Esophagus muscularis mucosa (tissue), 4 donors: ENCODE data around the gene TFCP2. TPM values are rescaled to one million over a fixed set of nuclear protein-coding genes. Genes with fewer than 3 reads are reported as not detected.
A peak's percentile ranks its signal among the peaks of the same experiment; 100 is the strongest.

Source experiments
- DNase-seq: peaks from one replicate; pipeline ENCODE4 v3.0.0-alpha.2; 2017; ENCODE audit errors: extremely low spot score
- H3K27ac ChIP-seq, 4 donors: fragments of 200-600 bp; sonication (generic); replicated peaks in 1 of 4; 1 replicate in 3 of 4; 2 replicates in 1 of 4; pipeline ENCODE4 v1.5.1; 2016 to 2019; ENCODE audit warnings: mild to moderate bottlenecking in 1 of 4
- H3K27me3 ChIP-seq, 4 donors: fragments of 200-600 bp; sonication (generic); one replicate each; pipeline versions ENCODE4 v1.5.1 to v1.6.0; 2016 to 2019
- H3K36me3 ChIP-seq, 4 donors: fragments of 200-600 bp; sonication (generic); one replicate each; pipeline ENCODE4 v1.5.1; 2016 to 2019
- H3K4me1 ChIP-seq, 4 donors: fragments of 200-600 bp; sonication (generic); one replicate each; pipeline ENCODE4 v1.5.1; 2016 to 2019
- H3K4me3 ChIP-seq, 4 donors: fragments of 200-600 bp; sonication (generic); 1 replicate in 2 of 4; 2 replicates in 2 of 4; pipeline ENCODE4 v1.5.1; 2016 to 2019; ENCODE audit warnings: mild to moderate bottlenecking in 4 of 4, moderate library complexity in 1 of 4
- H3K9me3 ChIP-seq, 4 donors: fragments of 200-600 bp; sonication (generic); 1 replicate in 3 of 4; 2 replicates in 1 of 4; pipeline ENCODE4 v1.5.1; 2016 to 2019
- EP300 ChIP-seq: sonication (generic); formaldehyde crosslinking; IDR thresholded peaks from one replicate; pipeline ENCODE4 v1.6.1; 2017; ENCODE audit warnings: antibody characterized with exemption
- POLR2A ChIP-seq: fragments of 450-650 bp; IDR thresholded peaks from one replicate; pipeline ENCODE4 v1.6.1; 2017; ENCODE audit warnings: antibody characterized with exemption, moderate library complexity, mild to moderate bottlenecking, low read depth
- POLR2AphosphoS5 ChIP-seq, 2 donors: sonication (generic); formaldehyde crosslinking; IDR thresholded peaks; one replicate each; pipeline ENCODE4 v1.6.1; 2017; ENCODE audit warnings: antibody characterized with exemption in 2 of 2
- WGBS: methylation state at CpG from one replicate; pipeline ENCODE4 v1.1.5; 2018; 5-methylcytosine and 5-hydroxymethylcytosine counted together
- intact Hi-C: fragments of 100-400 bp; cut with DNase I; formaldehyde crosslinking; loops from one replicate; pipeline ENCODE4 v1.15.1; 2023
- total RNA-seq, 4 donors: library from RNA; depleted of rRNA; stranded (reverse); fragments of >200 nt; gene quantifications; one replicate each; pipeline versions ENCODE4 v1.1.0 to v1.2.1, GENCODE V29; 2016
- TF ChIP-seq, protein P1 (sequence below), 3 experiments: fragments of 200-600 bp in 2 of 3; fragments of 450-650 bp in 1 of 3; sonication (generic) in 2 of 3; IDR thresholded peaks; one replicate each; pipeline ENCODE4 v1.5.1; 2017 to 2019; ENCODE audit warnings: antibody characterized with exemption in 3 of 3, mild to moderate bottlenecking in 2 of 3, moderate library complexity in 1 of 3

TFCP2 gene
- total RNA-seq, 4 donors from 2014 or later = 11.3 to 16.2 (median 15.2) TPM

DNA sequence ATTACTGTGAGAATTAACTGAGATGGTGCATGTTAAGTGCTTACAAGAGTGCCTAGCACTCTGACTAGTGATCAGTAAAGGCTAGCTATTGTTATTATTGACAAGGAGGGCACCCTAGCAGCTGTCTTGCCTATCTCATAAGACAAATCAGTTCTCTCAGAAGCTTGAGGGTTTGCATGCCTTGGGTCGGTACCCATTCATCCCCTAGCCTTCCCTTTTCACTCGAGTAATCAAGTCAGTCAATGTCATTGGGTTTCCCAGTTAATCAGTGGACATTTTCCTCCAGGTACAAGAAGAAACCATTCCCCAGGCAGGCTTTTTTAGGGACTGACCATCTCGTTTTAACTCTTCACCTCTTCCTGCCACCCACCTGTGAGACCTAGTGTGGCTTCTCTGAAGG is 10.4 kb upstream of the TFCP2 start:
- intact Hi-C loops = no loop called here
- Histone ChIP-seq H3K4me3 (no peak overlapping the region), H3K36me3 (peaks cover 0 to 1% (median 0%) of the 10 kb centered on the region in 4 donors), H3K27me3 (no peaks in the 10 kb centered on the region), H3K9me3 (no peaks in the 10 kb centered on the region), H3K4me1 (peaks cover 0 to 5% (median 2%) of the 10 kb centered on the region in 4 donors), H3K27ac (no peak overlapping the region)
- DNase-seq = no peak
- WGBS = 83% methylated on average over 3 of the region's 3 CpGs
- TF ChIP-seq POLR2A = no peak
- TF ChIP-seq, protein P1, sequence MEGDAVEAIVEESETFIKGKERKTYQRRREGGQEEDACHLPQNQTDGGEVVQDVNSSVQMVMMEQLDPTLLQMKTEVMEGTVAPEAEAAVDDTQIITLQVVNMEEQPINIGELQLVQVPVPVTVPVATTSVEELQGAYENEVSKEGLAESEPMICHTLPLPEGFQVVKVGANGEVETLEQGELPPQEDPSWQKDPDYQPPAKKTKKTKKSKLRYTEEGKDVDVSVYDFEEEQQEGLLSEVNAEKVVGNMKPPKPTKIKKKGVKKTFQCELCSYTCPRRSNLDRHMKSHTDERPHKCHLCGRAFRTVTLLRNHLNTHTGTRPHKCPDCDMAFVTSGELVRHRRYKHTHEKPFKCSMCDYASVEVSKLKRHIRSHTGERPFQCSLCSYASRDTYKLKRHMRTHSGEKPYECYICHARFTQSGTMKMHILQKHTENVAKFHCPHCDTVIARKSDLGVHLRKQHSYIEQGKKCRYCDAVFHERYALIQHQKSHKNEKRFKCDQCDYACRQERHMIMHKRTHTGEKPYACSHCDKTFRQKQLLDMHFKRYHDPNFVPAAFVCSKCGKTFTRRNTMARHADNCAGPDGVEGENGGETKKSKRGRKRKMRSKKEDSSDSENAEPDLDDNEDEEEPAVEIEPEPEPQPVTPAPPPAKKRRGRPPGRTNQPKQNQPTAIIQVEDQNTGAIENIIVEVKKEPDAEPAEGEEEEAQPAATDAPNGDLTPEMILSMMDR (IDR thresholded peaks at IDR 0.05) = no peak

DNA sequence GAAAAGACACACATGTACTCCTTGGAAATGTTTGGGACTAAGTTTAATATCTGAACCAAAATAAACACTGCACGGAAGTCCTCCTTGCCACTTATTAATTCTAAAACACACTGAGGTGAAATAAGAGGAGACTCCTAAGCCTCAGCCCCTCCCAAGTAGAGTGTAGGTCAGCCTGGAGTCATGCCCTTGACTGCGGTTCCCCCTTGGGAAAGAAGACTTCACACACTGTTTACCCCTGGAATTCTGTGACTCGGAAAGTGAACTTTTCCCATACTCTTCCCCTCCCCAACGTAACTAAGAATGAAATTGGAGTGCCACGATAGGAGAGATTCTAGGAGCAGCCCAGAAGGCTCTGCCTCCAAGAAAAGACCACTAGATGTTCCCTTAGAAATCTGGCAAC is 8.6 kb upstream of the TFCP2 start:
- no peak for DNase-seq
- 58% methylated on average over 5 of the region's 5 CpGs for WGBS
- Histone ChIP-seq H3K27ac (no peak overlapping the region), H3K27me3 (no peaks in the 10 kb centered on the region), H3K9me3 (no peaks in the 10 kb centered on the region), H3K4me1 (peaks cover 0 to 3% (median under 1%) of the 10 kb centered on the region in 4 donors), H3K36me3 (no peaks in the 10 kb centered on the region), H3K4me3 (no peak overlapping the region)
- TF ChIP-seq, protein P1 (IDR thresholded peaks at IDR 0.05) = no peak
- TF ChIP-seq EP300 (no peak), POLR2AphosphoS5 (IDR thresholded peaks at IDR 0.05) (no peak), POLR2A (no peak)
- intact Hi-C loops = no loop called here

DNA sequence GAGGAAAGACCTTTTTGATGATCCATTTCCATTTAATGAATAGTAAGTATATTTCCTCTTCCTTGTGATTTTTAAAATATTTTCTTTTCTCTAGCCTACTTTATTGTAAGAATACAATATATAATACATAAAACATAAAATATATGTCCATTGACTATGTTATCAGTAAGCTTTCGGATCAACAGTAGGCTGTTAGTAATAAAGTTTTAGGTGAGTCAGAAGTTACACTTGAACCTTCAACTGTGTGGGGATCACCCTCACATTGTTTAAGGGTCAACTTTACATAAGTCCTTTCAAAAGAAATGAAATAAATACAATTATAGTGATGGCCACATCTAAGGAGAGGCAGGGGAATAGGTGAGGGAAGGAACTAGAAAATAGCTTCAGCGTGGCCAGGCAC is 5.0 kb upstream of the TFCP2 start:
- H3K27ac ChIP-seq = no peak overlapping the region
- intact Hi-C loops = no loop called here
- WGBS = 87% methylated on average over 2 of the region's 2 CpGs
- no peaks in the 10 kb centered on the region for H3K9me3 ChIP-seq
- H3K27me3 ChIP-seq = no peaks in the 10 kb centered on the region
- no peak overlapping the region for H3K4me3 ChIP-seq
- no peaks in the 10 kb centered on the region for H3K36me3 ChIP-seq
- H3K4me1 ChIP-seq = peaks cover 0 to 7% (median 3%) of the 10 kb centered on the region in 4 donors
- no peak for TF ChIP-seq EP300
- no peak for DNase-seq

DNA sequence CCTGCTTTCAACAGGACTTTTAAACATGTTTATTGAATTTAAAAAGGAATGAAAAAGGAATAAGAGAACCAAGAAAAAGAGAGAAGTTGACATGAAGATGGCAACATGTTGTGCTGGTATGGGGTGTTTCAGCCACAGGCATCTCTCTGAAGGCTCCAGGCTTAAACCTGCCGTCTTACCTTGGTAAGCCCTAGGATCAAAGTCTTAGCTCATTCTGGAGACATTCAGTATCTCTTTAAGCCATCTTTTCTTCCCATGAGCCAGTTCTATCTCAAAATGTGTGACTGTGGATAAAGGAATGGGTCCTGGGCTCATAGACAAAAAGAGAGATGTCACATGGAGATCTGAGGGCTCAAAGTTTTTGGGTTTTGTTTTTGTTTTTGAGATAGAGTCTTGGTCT is 1.6 kb upstream of the TFCP2 start:
- Histone ChIP-seq H3K27ac (no peak overlapping the region), H3K27me3 (no peaks in the 10 kb centered on the region), H3K4me3 (no peak overlapping the region), H3K4me1 (peaks cover 15 to 30% (median 27%) of the 10 kb centered on the region in 4 donors), H3K9me3 (no peaks in the 10 kb centered on the region), H3K36me3 (no peaks in the 10 kb centered on the region)
- WGBS = 89% methylated on average over 1 of the region's 1 CpG
- intact Hi-C loops = loop anchor here (5.0 kb wide), 2 partner anchors 43 to 63 kb away; partner anchors contain the start of genes DAZAP2 and POU6F1
- no peak for TF ChIP-seq EP300
- TF ChIP-seq, protein P1 (IDR thresholded peaks at IDR 0.05) = no peak
- TF ChIP-seq POLR2AphosphoS5 (IDR thresholded peaks at IDR 0.05) = no peak
- TF ChIP-seq POLR2A = no peak
- no peak for DNase-seq

DNA sequence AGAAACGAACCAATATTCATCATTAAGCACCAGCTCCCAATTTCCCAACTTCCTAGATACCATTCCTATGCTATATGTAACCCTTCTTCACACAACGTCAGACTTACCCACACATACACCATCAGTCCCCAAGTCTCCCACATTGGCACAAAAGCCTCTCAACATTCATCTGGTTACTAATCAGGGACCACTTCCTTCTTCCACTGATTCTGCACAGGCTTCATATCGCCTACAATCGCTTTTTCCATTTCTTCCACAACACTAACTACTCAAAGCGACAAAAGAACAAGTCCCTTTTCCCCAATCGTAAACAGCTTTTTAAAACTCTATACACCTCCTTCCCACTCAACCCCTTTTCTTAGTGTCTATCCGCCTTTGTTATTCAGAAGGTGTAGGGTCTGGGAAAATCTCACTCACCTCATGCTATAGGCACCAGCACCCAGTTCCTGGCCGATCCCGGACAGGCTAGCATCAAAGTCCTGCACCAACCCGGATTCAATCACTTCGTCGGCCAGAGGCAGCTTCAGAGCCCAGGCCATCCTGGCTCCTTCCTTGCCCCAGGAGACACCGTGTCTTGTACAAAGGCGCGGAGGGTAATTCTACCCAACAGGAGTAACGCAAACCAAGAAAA is 936 bp downstream of the TFCP2 start:
- H3K4me3 ChIP-seq = peak overlapping the region; percentile 64 to 90 (median 74)
- peaks cover 15 to 37% (median 29%) of the 10 kb centered on the region in 4 donors for H3K4me1 ChIP-seq
- peak overlapping the region; percentile 93 to 98 (median 95) for H3K27ac ChIP-seq
- WGBS = 4% methylated on average over 16 of the region's 16 CpGs
- intact Hi-C loops = loop anchor here (5.0 kb wide), 2 partner anchors 45 to 65 kb away; partner anchors contain the start of genes DAZAP2 and POU6F1
- DNase-seq = no peak
- H3K36me3 ChIP-seq = no peaks in the 10 kb centered on the region
- H3K27me3 ChIP-seq = no peaks in the 10 kb centered on the region
- TF ChIP-seq POLR2A = no peak
- no peak for TF ChIP-seq EP300
- TF ChIP-seq POLR2AphosphoS5 (IDR thresholded peaks at IDR 0.05) = no peak
- TF ChIP-seq, protein P1 (IDR thresholded peaks at IDR 0.05) = no peak
- H3K9me3 ChIP-seq = no peaks in the 10 kb centered on the region
